ENCODE measurements around the gene IL17F.

The IL17F gene

GRCh38 chr6:52244400-52244799, at the start of gene IL17F:
IL17F (minus strand) TSS chr6:52244500; CDS start chr6:52244429, 71 bp downstream.
- DNase-seq (ENCODE audit: low read depth) = no peak
- no peak within 1 kb of the TSS for H3K4me3 ChIP-seq (ENCODE audit: low read length)
- no peak for TF ChIP-seq CTCF (IDR thresholded peaks at IDR 0.05; ENCODE audit: insufficient read depth, low read depth, low read length, missing control alignments)

GRCh38 chr6:52293067-52293466, 48.8 kb upstream of the IL17F start:
- H3K4me3 ChIP-seq (ENCODE audit: low read length) = no peak overlapping the region
- no peak for TF ChIP-seq CTCF (IDR thresholded peaks at IDR 0.05; ENCODE audit: insufficient read depth, low read depth, low read length, missing control alignments)
- no peak for DNase-seq (ENCODE audit: low read depth)

GRCh38 chr6:52288841-52289240, 44.5 kb upstream of the IL17F start:
- no peak overlapping the region for H3K4me3 ChIP-seq (ENCODE audit: low read length)
- no peak for DNase-seq (ENCODE audit: low read depth)
- no peak for TF ChIP-seq CTCF (IDR thresholded peaks at IDR 0.05; ENCODE audit: insufficient read depth, low read depth, low read length, missing control alignments)

GRCh38 chr6:52288216-52288615, 43.9 kb upstream of the IL17F start:
- H3K4me3 ChIP-seq (ENCODE audit: low read length) = no peak overlapping the region
- no peak for TF ChIP-seq CTCF (IDR thresholded peaks at IDR 0.05; ENCODE audit: insufficient read depth, low read depth, low read length, missing control alignments)
- DNase-seq (ENCODE audit: low read depth) = no peak

DNA sequence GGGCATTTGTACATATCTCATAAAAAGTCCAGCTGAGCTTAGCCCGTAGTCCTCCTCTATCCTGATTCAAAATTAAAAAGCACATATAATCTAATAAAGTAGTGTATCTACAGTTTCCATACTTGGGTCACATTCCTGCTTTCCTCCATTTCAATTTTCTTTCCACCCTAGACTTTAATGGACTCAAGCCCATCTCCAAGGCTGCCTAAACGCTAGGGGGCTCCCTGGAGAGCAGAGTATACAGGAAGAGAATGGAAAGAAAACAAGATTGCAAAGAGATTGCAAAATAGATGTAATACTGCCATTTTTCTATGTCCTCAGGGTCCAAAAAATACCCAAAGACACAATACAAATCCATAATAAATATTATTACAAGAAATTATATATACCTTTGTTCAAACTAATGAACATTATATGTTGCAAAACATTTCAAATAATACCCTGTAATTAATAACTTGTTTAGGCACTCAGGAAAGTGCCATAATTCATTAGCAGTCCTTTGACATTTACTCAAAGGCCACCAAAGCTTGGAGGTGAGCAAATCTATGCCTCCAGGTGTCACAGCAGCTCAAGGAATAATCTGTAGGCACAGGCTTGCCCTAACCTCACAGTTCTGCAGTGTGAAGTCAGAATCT, 42.6 kb upstream of the IL17F start:
- peak; percentile 76 for DNase-seq (ENCODE audit: low read depth)
- peak; percentile 90 for TF ChIP-seq CTCF (IDR thresholded peaks at IDR 0.05; ENCODE audit: insufficient read depth, low read depth, low read length, missing control alignments)
- no peak overlapping the region for H3K4me3 ChIP-seq (ENCODE audit: low read length)

GRCh38 chr6:52285177-52286068, 41.1 kb upstream of the IL17F start:
- H3K4me3 ChIP-seq (ENCODE audit: low read length) = peak overlapping the region; percentile 80
- peak; percentile 14 for TF ChIP-seq CTCF (IDR thresholded peaks at IDR 0.05; ENCODE audit: insufficient read depth, low read depth, low read length, missing control alignments)
- no peak for DNase-seq (ENCODE audit: low read depth)
